MCF 10A (cell line): ENCODE results near the gene BCAP31. TPM values are rescaled to one million over a fixed set of nuclear protein-coding genes. Genes with fewer than 3 reads are reported as not detected.

Source experiments
- BruUV-seq: library from RNA; stranded (reverse); fragments of 400-500 nt; replicated peaks from 2 replicates; lab custom pipeline; 2021; lab: Mats Ljungman, UMichigan
- CTCF ChIA-PET: fragments of 300-600 bp; sonication (Branson Sonifier 250); formaldehyde crosslinking; extraction: SDS; loops from one replicate; lab custom pipeline; 2021; ENCODE audit warnings: antibody characterized with exemption, inconsistent platforms; lab: Yijun Ruan, JAX
- POLR2A ChIA-PET: fragments of 300-600, 350-650 bp; sonication (Branson Sonifier 250); formaldehyde crosslinking; extraction: SDS; loops from one replicate; lab custom pipeline; 2020; ENCODE audit warnings: antibody characterized with exemption, inconsistent platforms; lab: Yijun Ruan, JAX
- DNase-seq: peaks from one replicate; pipeline ENCODE4 v3.0.0-alpha.2; 2018; ENCODE audit not compliant: unreplicated experiment
- H3K27ac Mint-ChIP-seq: one replicate; pipeline ENCODE4 v1.8.0; 2022; ENCODE audit warnings: mild to moderate bottlenecking, low read depth, mixed read lengths; ENCODE audit not compliant: unreplicated experiment
- H3K27me3 Mint-ChIP-seq: one replicate; pipeline ENCODE4 v1.8.0; 2022; ENCODE audit warnings: mixed read lengths; ENCODE audit not compliant: insufficient read depth, unreplicated experiment
- H3K36me3 Mint-ChIP-seq: one replicate; pipeline ENCODE4 v1.8.0; 2022; ENCODE audit warnings: mild to moderate bottlenecking, moderate library complexity, mixed read lengths; ENCODE audit not compliant: insufficient read depth, unreplicated experiment
- H3K4me1 Mint-ChIP-seq: one replicate; pipeline ENCODE4 v1.8.0; 2022; ENCODE audit warnings: mixed read lengths; ENCODE audit not compliant: insufficient read depth, unreplicated experiment
- H3K4me3 Mint-ChIP-seq: one replicate; pipeline ENCODE4 v1.8.0; 2022; ENCODE audit warnings: mild to moderate bottlenecking, moderate library complexity, mixed read lengths; ENCODE audit not compliant: unreplicated experiment
- H3K9me3 Mint-ChIP-seq: one replicate; pipeline ENCODE4 v1.8.0; 2022; ENCODE audit warnings: mixed read lengths; ENCODE audit not compliant: unreplicated experiment
- intact Hi-C: fragments of 100-400 bp; cut with micrococcal nuclease; formaldehyde crosslinking; loops from 2 replicates; pipeline ENCODE4 v1.14.1; 2022
- total RNA-seq: library from RNA; stranded (reverse); gene quantifications from 2 replicates; pipeline ENCODE4 v1.2.3, GENCODE V29; 2022
- TF ChIP-seq, protein P1 (sequence below): fragments of 200-600 bp; IDR thresholded peaks from one replicate; pipeline ENCODE4 v1.8.0; 2022; ENCODE audit warnings: antibody characterized with exemption, mild to moderate bottlenecking; ENCODE audit not compliant: unreplicated experiment

Gene BCAP31
- total RNA-seq, 1 experiment from 2014 or later: 203 TPM

DNA sequence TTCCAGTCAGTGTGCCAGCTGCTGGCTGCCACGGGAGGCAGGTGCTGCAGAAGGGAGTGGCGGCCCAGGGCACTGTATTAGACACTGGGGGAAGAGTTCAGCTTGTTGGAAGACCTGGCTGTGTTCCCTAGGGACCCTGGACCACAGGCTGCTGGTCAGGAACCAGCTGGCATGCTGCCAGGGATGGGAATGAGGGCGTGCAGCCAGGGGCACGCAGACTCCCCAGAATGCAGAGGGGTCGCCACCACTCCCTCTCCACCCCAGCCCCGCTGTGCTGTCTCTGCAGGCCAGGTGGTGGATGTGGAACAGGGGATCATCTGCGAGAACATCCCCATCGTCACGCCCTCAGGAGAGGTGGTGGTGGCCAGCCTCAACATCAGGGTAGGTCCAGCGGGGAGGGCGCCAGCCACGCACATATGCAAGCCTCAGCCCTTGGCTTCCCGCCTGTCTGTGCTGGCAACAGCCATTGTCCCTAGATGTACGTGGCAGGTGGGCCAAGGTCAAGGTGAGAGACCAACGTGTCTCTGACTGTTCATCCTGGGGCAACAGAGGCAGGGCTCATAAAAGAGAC lies 12.8 kb upstream of the BCAP31 start:
- Mint-ChIP-seq H3K27ac (no peak overlapping the region), H3K9me3 (peaks cover 7% of the 10 kb centered on the region), H3K36me3 (no peaks in the 10 kb centered on the region), H3K27me3 (no peaks in the 10 kb centered on the region), H3K4me1 (peaks cover under 1% of the 10 kb centered on the region), H3K4me3 (no peak overlapping the region)
- POLR2A ChIA-PET: no interaction called here
- no TSS peak for BruUV-seq
- no peak for DNase-seq
- TF ChIP-seq, protein P1, sequence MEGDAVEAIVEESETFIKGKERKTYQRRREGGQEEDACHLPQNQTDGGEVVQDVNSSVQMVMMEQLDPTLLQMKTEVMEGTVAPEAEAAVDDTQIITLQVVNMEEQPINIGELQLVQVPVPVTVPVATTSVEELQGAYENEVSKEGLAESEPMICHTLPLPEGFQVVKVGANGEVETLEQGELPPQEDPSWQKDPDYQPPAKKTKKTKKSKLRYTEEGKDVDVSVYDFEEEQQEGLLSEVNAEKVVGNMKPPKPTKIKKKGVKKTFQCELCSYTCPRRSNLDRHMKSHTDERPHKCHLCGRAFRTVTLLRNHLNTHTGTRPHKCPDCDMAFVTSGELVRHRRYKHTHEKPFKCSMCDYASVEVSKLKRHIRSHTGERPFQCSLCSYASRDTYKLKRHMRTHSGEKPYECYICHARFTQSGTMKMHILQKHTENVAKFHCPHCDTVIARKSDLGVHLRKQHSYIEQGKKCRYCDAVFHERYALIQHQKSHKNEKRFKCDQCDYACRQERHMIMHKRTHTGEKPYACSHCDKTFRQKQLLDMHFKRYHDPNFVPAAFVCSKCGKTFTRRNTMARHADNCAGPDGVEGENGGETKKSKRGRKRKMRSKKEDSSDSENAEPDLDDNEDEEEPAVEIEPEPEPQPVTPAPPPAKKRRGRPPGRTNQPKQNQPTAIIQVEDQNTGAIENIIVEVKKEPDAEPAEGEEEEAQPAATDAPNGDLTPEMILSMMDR: no peak
- CTCF ChIA-PET: interaction anchor here (0.7 kb wide), 1 partner anchor 803 kb away, joined by 4 read pairs; no protein-coding TSS in a partner anchor
- intact Hi-C loops: no loop called here

DNA sequence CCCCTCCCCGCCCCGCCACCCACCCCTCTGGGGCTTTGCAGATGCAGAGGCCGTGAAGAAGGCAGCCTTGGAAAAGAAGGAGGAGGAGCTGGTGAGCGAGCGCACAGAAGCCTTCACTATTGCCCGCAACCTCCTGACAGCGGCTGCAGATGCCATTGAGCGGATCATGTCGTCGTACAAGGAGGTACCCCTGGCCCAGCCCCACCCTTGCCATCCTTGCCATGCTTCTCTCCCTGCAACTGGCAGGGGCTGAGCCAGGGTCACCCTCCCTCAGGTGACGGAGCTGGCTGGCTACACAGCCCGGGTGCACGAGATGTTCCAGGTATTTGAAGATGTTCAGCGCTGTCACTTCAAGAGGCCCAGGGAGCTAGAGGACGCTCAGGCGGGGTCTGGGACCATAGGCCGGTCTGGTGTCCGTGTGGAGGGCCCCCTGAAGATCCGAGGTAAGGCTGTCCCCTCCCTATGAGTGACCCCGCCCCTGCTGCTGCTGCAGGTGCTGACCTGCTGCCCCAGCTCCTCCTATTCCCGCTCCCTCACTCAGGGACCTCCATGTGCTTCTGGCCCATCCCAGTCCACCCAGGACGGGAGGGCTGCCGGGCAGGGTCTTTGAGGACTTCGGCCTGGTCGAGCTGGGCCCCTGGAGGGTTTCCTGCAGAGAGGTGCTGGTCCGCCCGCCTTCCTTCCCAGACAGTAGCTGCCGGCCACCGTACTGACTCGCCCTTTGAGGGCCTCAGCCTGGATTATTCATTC lies 12.1 kb upstream of the BCAP31 start:
- no peak overlapping the region for H3K27ac Mint-ChIP-seq
- BruUV-seq: no TSS peak
- H3K36me3 Mint-ChIP-seq: no peaks in the 10 kb centered on the region
- ChIA-PET CTCF (interaction anchor here (0.6 to 1.0 kb wide), 2 partner anchors 9 to 12 kb away, joined by 3 read pairs; no protein-coding TSS in a partner anchor), POLR2A (no interaction called here)
- H3K27me3 Mint-ChIP-seq: no peaks in the 10 kb centered on the region
- H3K4me1 Mint-ChIP-seq: peaks cover 8% of the 10 kb centered on the region
- peaks cover 7% of the 10 kb centered on the region for H3K9me3 Mint-ChIP-seq
- TF ChIP-seq, protein P1: no peak
- H3K4me3 Mint-ChIP-seq: no peak overlapping the region
- no peak for DNase-seq
- intact Hi-C loops: no loop called here

DNA sequence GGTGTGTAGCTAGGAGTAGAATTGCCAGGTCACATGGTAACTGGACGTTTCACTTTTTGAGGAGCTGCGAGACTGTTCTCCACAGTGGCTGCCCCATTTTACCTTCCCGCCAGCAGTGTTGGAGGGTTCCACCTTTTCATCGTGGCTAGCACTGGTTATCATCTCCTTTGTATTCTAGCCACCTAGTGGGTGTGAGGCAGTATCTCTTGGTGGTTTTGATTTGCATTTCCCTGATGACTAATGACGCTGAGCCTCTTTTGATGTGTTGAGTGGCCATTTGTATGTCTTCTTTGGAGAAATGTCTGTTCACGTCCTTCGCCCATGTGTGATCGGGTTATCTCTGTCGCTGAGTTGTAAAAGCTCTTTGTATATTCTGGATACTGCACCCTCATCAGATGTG lies 11.1 kb upstream of the BCAP31 start:
- Mint-ChIP-seq H3K4me1 (peaks cover 16% of the 10 kb centered on the region), H3K27ac (no peak overlapping the region), H3K36me3 (peaks cover 5% of the 10 kb centered on the region), H3K4me3 (no peak overlapping the region), H3K9me3 (peaks cover 7% of the 10 kb centered on the region), H3K27me3 (no peaks in the 10 kb centered on the region)
- TF ChIP-seq, protein P1: no peak
- peak; percentile 23 for DNase-seq
- intact Hi-C loops: no loop called here
- ChIA-PET CTCF (interaction anchor here (1.0 to 1.5 kb wide), 2 partner anchors 8 to 28 kb away, joined by 3 to 5 read pairs; no protein-coding TSS in a partner anchor), POLR2A (no interaction called here)
- BruUV-seq: no TSS peak

DNA sequence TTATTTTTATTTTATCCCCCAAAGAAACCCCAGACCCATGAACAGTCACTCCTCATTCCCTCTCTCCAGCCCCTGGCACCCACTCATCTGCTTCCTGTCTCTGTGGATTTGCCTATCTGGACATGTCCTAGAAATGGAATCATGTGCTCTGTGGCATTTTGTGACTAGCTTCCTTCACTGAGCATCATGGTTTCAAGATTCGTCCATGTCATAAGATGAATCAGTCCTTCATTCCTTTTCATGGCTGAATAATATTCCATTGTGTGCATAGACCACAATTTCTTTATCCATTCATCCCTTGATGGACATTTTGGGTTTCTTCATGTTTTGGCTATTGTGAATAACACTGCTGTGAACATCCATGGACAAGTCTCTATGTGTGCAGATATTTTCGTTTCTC lies 10.7 kb upstream of the BCAP31 start:
- Mint-ChIP-seq H3K27me3 (no peaks in the 10 kb centered on the region), H3K27ac (no peak overlapping the region), H3K4me3 (no peak overlapping the region), H3K4me1 (peaks cover 16% of the 10 kb centered on the region), H3K9me3 (peaks cover 7% of the 10 kb centered on the region), H3K36me3 (peaks cover 5% of the 10 kb centered on the region)
- no TSS peak for BruUV-seq
- ChIA-PET POLR2A (interaction anchor here (0.7 kb wide), 1 partner anchor 819 kb away, joined by 3 read pairs; no protein-coding TSS in a partner anchor), CTCF (interaction anchor here (0.5 to 1.5 kb wide), 2 partner anchors 29 to 214 kb away, joined by 4 to 5 read pairs; no protein-coding TSS in a partner anchor)
- TF ChIP-seq, protein P1: no peak
- DNase-seq: no peak
- intact Hi-C loops: no loop called here
